HG03469 (cell line): ENCODE results near the gene PRLR.
"Not testable (repeated sequence)": the region's sequence is repeated elsewhere in the genome, so short reads cannot be mapped to it uniquely, and the experiment has no call there.

ENCODE experiments used
- ATAC-seq: cut with Tn5 transposase; IDR thresholded peaks from one replicate; pipeline ENCODE4 v1.9.1; 2021; ENCODE audit warnings: mild to moderate bottlenecking, moderate library complexity, moderate number of reproducible peaks; ENCODE audit not compliant: unreplicated experiment

PRLR gene

GRCh38 chr5:35230038-35230611, at the start of gene PRLR:
TSS of gene PRLR (minus strand) at chr5:35230487. CDS start at chr5:35089620, 140,867 bp downstream.
- no peak for ATAC-seq

GRCh38 chr5:35274839-35275509, 44.7 kb upstream of the PRLR start:
- ATAC-seq, result no peak

- ATAC-seq, result no peak
Observed at GRCh38 chr5:35269006-35269405, 38.7 kb upstream of the PRLR start.

GRCh38 chr5:35266276-35266675, 36.0 kb upstream of the PRLR start:
- no peak for ATAC-seq

GRCh38 chr5:35264509-35264908, 34.2 kb upstream of the PRLR start:
- ATAC-seq, result no peak

- ATAC-seq, result no peak
Observed at GRCh38 chr5:35263266-35263877, 33.1 kb upstream of the PRLR start.

GRCh38 chr5:35253582-35253981, 23.3 kb upstream of the PRLR start:
- ATAC-seq, result no peak

GRCh38 chr5:35252963-35253362, 22.7 kb upstream of the PRLR start:
- no peak for ATAC-seq

GRCh38 chr5:35248843-35249780, 18.8 kb upstream of the PRLR start:
- no peak for ATAC-seq

- ATAC-seq, result no peak
Observed at GRCh38 chr5:35247648-35248034, 17.4 kb upstream of the PRLR start.

GRCh38 chr5:35246900-35247647, 16.8 kb upstream of the PRLR start:
- no peak for ATAC-seq

GRCh38 chr5:35246411-35246810, 16.1 kb upstream of the PRLR start:
- no peak for ATAC-seq

GRCh38 chr5:35245371-35245770, 15.1 kb upstream of the PRLR start:
- ATAC-seq, result not testable (repeated sequence)

- ATAC-seq, result no peak
Observed at GRCh38 chr5:35244171-35244570, 13.9 kb upstream of the PRLR start.

- ATAC-seq, result no peak
Observed at GRCh38 chr5:35242702-35243258, 12.5 kb upstream of the PRLR start.

GRCh38 chr5:35240892-35241291, 10.6 kb upstream of the PRLR start:
- ATAC-seq, result no peak

GRCh38 chr5:35239911-35240610, 9.8 kb upstream of the PRLR start:
- ATAC-seq, result no peak

GRCh38 chr5:35239476-35239875, 9.2 kb upstream of the PRLR start:
- ATAC-seq, result no peak

GRCh38 chr5:35237580-35238376, 7.5 kb upstream of the PRLR start:
- no peak for ATAC-seq
